Heart left ventricle (tissue), 16 donors: Measurements from ENCODE around the gene PPM1J. TPM values are rescaled to one million over a fixed set of nuclear protein-coding genes. Genes with fewer than 3 reads are reported as not detected.
"Not testable (repeated sequence)": the region's sequence is repeated elsewhere in the genome, so short reads cannot be mapped to it uniquely, and the experiment has no call there.

Experiments used
- ATAC-seq, 4 donors: fragments of 200-7000 bp; cut with Tn5 transposase; one replicate each; pipeline ENCODE4 v1.9.1; 2020 to 2022; ENCODE audit warnings: moderate library complexity in 4 of 4, mild to moderate bottlenecking in 3 of 4, moderate number of reproducible peaks in 1 of 4
- DNase-seq, 5 donors: peaks; one replicate each; pipeline ENCODE4 v3.0.0-alpha.2; 2020
- H3K27ac ChIP-seq, 12 donors: fragments of 200-600 bp; sonication (generic) in 4 of 12; one replicate each; pipeline versions ENCODE4 v1.5.0 to v1.8.0; 2016 to 2022; ENCODE audit warnings: mild to moderate bottlenecking in 2 of 12
- H3K27me3 ChIP-seq, 9 donors: fragments of 200-600 bp; sonication (generic) in 2 of 9; one replicate each; pipeline versions ENCODE4 v1.5.1 to v1.8.0; 2016 to 2022; ENCODE audit warnings: mild to moderate bottlenecking in 3 of 9
- H3K36me3 ChIP-seq, 9 donors: fragments of 200-600 bp; sonication (generic) in 2 of 9; one replicate each; pipeline versions ENCODE4 v1.5.0 to v1.8.0; 2018 to 2022; ENCODE audit warnings: mild to moderate bottlenecking in 2 of 9
- H3K4me1 ChIP-seq, 12 donors: fragments of 200-600 bp; sonication (generic) in 4 of 12; one replicate each; pipeline versions ENCODE4 v1.5.0 to v1.8.0; 2016 to 2022; ENCODE audit warnings: mild to moderate bottlenecking in 3 of 12
- H3K4me3 ChIP-seq, 12 donors: fragments of 200-600 bp; sonication (generic) in 4 of 12; one replicate each; pipeline versions ENCODE4 v1.5.0 to v1.8.0; 2017 to 2022; ENCODE audit warnings: mild to moderate bottlenecking in 9 of 12, moderate library complexity in 4 of 12
- H3K9me3 ChIP-seq, 12 donors: fragments of 200-600 bp; sonication (generic) in 4 of 12; one replicate each; pipeline versions ENCODE4 v1.5.0 to v1.8.0; 2016 to 2022; ENCODE audit warnings: mild to moderate bottlenecking in 1 of 12
- POLR2A ChIP-seq, 2 donors: fragments of 450-650 bp; IDR thresholded peaks; one replicate each; pipeline ENCODE4 v1.6.1; 2017; ENCODE audit warnings: antibody characterized with exemption in 2 of 2, mild to moderate bottlenecking in 2 of 2, moderate library complexity in 2 of 2
- WGBS, 4 donors: extraction: QIAGEN DNeasy Blood & Tissue Kit in 2 of 4; methylation state at CpG; one replicate each; pipeline versions ENCODE4 v1.1.5 to v1.1.7; 2013 to 2018; 5-methylcytosine and 5-hydroxymethylcytosine counted together
- intact Hi-C, 10 donors: fragments of 100-400 bp; cut with DNase I; formaldehyde crosslinking; loops; one replicate each; pipeline versions ENCODE4 v1.11.1 to v1.14.2; 2022
- polyA plus RNA-seq, 2 donors: library from polyadenylated mRNA; stranded (reverse); fragments of 200-250 nt; gene quantifications; one replicate each; pipeline ENCODE4 v1.2.3, GENCODE V29; 2013
- total RNA-seq, 9 donors: library from RNA; depleted of rRNA in 2 of 9; stranded (reverse); fragments of >200 nt in 2 of 9; fragmentation: NEBNext Ultra II Directional in 3 of 9; extraction: Animal tissue kit (Norgen Biotek cat#: 25700) in 3 of 9; gene quantifications; one replicate each; pipeline versions ENCODE4 v1.1.0 to v1.2.4, GENCODE V29; 2016 to 2023
- TF ChIP-seq, protein P1 (sequence below), 12 donors: fragments of 200-600 bp; sonication (generic) in 4 of 12; IDR thresholded peaks; one replicate each; pipeline versions ENCODE4 v1.5.0 to v1.8.0; 2018 to 2022; ENCODE audit warnings: antibody characterized with exemption in 12 of 12, mild to moderate bottlenecking in 5 of 12
- donor health status: ischemic (EF 13 %, LVEDD 7.1; RV severe dilation, severe dysfunction).
- donor health status: healthy with polysubstance abuse.
- donor health status: DM: no; HTN: yes; CAD: no.
- donor health status: DM: no; HTN: no; CAD: no.
- donor health status: ischemic (EF 25% LVEDD 6.9; RV normal size, moderate dysfunction).
- donor health status: ischemic (EF 25% LVEDD 5.7; RV mildly dilated, moderate dysfunction).
- donor health status: healthy.
- donor health status: DM: yes; HTN: yes; CAD: no.
- donor health status: ischemic (EF 35%, LVEDD 5.7; RV mildly dilated, moderate dysfunction).
- donor health status: nonischemic (EF 11% LVEDD 7.7; RV severe dilation, severe dysfunction).
- donor health status: DM: yes; HTN: yes; CAD: no.
- donor health status: PGD.
- donor health status: ischemic (EF 29% LVEDD 5.4; RV normal size, mild dysfunction).
- donor health status: nonischemic (EF 23%, LVEDD 6.1; RV moderate dilation, normal function).

PPM1J gene
- total and polyA plus RNA-seq, 11 donors: 1.8 to 11.5 (median 8.1) TPM

- H3K27me3 ChIP-seq: peaks cover 0 to 12% (median 0%) of the 10 kb centered on the region in 9 donors
- peak overlapping the region in 10 of 12 donors; percentile 12 to 42 (median 28) for H3K4me3 ChIP-seq
- WGBS, 4 donors: 26 to 36% (median 33%) methylated on average over 15 to 35 of the region's 35 CpGs
- no peaks in the 10 kb centered on the region for H3K9me3 ChIP-seq
- peaks cover 0 to 21% (median 10%) of the 10 kb centered on the region in 12 donors for H3K4me1 ChIP-seq
- no peak overlapping the region for H3K27ac ChIP-seq
- peak in 3 of 4 donors; percentile 19 to 44 (median 31) for ATAC-seq
- TF ChIP-seq, protein P1, sequence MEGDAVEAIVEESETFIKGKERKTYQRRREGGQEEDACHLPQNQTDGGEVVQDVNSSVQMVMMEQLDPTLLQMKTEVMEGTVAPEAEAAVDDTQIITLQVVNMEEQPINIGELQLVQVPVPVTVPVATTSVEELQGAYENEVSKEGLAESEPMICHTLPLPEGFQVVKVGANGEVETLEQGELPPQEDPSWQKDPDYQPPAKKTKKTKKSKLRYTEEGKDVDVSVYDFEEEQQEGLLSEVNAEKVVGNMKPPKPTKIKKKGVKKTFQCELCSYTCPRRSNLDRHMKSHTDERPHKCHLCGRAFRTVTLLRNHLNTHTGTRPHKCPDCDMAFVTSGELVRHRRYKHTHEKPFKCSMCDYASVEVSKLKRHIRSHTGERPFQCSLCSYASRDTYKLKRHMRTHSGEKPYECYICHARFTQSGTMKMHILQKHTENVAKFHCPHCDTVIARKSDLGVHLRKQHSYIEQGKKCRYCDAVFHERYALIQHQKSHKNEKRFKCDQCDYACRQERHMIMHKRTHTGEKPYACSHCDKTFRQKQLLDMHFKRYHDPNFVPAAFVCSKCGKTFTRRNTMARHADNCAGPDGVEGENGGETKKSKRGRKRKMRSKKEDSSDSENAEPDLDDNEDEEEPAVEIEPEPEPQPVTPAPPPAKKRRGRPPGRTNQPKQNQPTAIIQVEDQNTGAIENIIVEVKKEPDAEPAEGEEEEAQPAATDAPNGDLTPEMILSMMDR (IDR thresholded peaks at IDR 0.05): no peak
- TF ChIP-seq POLR2A (IDR thresholded peaks at IDR 0.05): no peak
- no peak for DNase-seq
- intact Hi-C loops: loop anchor here in 1 of 10 donors (10.0 kb wide), 1 partner anchor 142 kb away; no protein-coding TSS in a partner anchor
- H3K36me3 ChIP-seq: no peaks in the 10 kb centered on the region
Measured at GRCh38 chr1:112722601-112723510, 7.7 kb upstream of the PPM1J start.

GRCh38 chr1:112721966-112722524, 6.9 kb upstream of the PPM1J start:
- Histone ChIP-seq H3K27ac (no peak overlapping the region), H3K4me1 (peaks cover 0 to 21% (median 10%) of the 10 kb centered on the region in 12 donors), H3K9me3 (no peaks in the 10 kb centered on the region), H3K4me3 (peak overlapping the region in 1 of 12 donors; percentile 34), H3K27me3 (peaks cover 0 to 12% (median 0%) of the 10 kb centered on the region in 9 donors), H3K36me3 (no peaks in the 10 kb centered on the region)
- WGBS, 4 donors: 50 to 62% (median 53%) methylated on average over 9 to 10 of the region's 10 CpGs
- no peak for TF ChIP-seq POLR2A (IDR thresholded peaks at IDR 0.05)
- TF ChIP-seq, protein P1 (IDR thresholded peaks at IDR 0.05): no peak
- no peak for DNase-seq
- intact Hi-C loops: loop anchor here in 1 of 10 donors (10.0 kb wide), 1 partner anchor 143 kb away; no protein-coding TSS in a partner anchor
- no peak for ATAC-seq

GRCh38 chr1:112721294-112721693, 6.2 kb upstream of the PPM1J start:
- not testable (repeated sequence) for ATAC-seq, H3K27ac ChIP-seq, DNase-seq, H3K4me3 ChIP-seq, H3K9me3 ChIP-seq, H3K36me3 ChIP-seq
- intact Hi-C loops: loop anchor here in 1 of 10 donors (10.0 kb wide), 1 partner anchor 144 kb away; no protein-coding TSS in a partner anchor
- WGBS, 4 donors: 94 to 98% (median 97%) methylated on average over 2 of the region's 2 CpGs
- H3K4me1 ChIP-seq: peaks cover 0 to 21% (median 10%) of the 10 kb centered on the region in 12 donors
- H3K27me3 ChIP-seq: peaks cover 0 to 12% (median 0%) of the 10 kb centered on the region in 9 donors

DNA sequence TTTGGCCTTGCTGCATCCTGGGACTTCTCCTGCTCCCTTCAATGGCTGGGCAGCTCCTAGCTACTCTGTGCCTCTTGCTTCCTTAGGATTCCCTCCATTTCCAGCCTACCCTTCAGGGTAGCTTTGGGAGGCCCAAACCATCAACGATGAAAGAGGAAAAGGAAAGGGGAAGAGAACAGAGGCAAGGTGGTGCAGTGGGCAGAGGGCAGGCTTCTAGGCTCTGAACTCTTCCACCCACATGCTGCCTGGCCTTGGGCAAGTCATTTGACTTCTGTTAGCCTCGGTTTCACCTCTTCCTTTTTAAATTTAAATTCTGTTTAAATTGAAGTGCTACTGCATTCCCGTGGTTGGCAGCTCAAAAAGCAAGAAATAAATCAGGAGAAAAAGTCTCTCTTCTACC, 5.7 kb upstream of the PPM1J start:
- H3K27ac ChIP-seq: no peak overlapping the region
- TF ChIP-seq, protein P1 (IDR thresholded peaks at IDR 0.05): no peak
- no peak for TF ChIP-seq POLR2A (IDR thresholded peaks at IDR 0.05)
- H3K4me3 ChIP-seq: no peak overlapping the region
- no peaks in the 10 kb centered on the region for H3K9me3 ChIP-seq
- H3K4me1 ChIP-seq: peaks cover 0 to 25% (median 14%) of the 10 kb centered on the region in 12 donors
- WGBS, 4 donors: 77 to 83% (median 78%) methylated on average over 3 of the region's 3 CpGs
- ATAC-seq (no peak), DNase-seq (no peak)
- intact Hi-C loops: loop anchor here in 1 of 10 donors (10.0 kb wide), 1 partner anchor 144 kb away; no protein-coding TSS in a partner anchor
- peaks cover 0 to 12% (median 0%) of the 10 kb centered on the region in 9 donors for H3K27me3 ChIP-seq
- no peaks in the 10 kb centered on the region for H3K36me3 ChIP-seq
